Measurements from ENCODE around the gene LAMB4.

Gene LAMB4

DNA sequence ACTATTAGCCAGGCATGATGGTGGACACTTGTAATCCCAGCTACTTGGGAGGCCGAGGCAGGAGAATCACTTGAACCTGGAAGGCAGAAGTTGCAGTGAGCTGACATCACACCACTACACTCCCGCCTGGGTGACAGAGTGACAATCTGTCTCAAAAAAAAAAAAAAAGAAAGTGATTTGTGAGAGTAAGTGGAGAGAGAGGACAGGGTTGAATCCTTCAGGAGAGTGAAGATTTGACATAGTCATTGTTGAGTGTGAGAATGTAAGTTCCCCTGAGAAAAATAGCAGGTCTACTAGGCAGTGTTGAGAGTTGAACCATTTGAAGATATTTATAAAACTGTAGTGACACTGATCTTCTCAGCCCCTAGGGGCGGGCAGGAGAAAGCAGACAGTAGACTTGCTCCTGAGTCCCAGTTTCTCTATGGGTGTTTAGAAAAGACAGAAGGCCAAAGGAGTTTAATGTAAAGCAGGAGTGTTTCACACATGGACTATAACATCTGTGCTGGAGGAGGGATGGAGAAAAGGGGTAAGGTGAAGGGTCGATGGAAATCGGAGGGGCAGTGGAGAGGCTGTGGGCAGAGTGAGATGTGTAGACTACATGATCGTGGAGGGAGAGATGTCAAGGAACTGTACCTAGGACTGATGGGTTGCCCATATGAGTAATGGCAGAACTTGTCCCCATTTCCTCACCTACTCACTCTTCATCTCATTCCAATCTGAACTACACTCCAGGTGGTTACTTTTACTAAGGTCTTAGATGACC is 13.7 kb upstream of the LAMB4 start:
- in situ Hi-C loops (cut with HindIII; ENCODE audit: low sequenced_read_pairs), result no loop called here

- in situ Hi-C loops (cut with HindIII; ENCODE audit: low sequenced_read_pairs), result no loop called here
Observed at GRCh38 chr7:108142675-108143259, 12.6 kb upstream of the LAMB4 start.

- in situ Hi-C loops (cut with HindIII; ENCODE audit: low sequenced_read_pairs), result no loop called here
Observed at GRCh38 chr7:108142180-108142579, 12.0 kb upstream of the LAMB4 start.

- in situ Hi-C loops (cut with HindIII; ENCODE audit: low sequenced_read_pairs), result no loop called here
Observed at GRCh38 chr7:108140671-108141070, 10.5 kb upstream of the LAMB4 start.

- in situ Hi-C loops (cut with HindIII; ENCODE audit: low sequenced_read_pairs), result loop anchor here (5.0 kb wide), 1 partner anchor 62 kb away; no protein-coding TSS in a partner anchor
Observed at GRCh38 chr7:108138911-108139310, 8.8 kb upstream of the LAMB4 start.

GRCh38 chr7:108137993-108138392 is 7.8 kb upstream of the LAMB4 start:
- in situ Hi-C loops (cut with HindIII; ENCODE audit: low sequenced_read_pairs), result loop anchor here (5.0 kb wide), 1 partner anchor 61 kb away; no protein-coding TSS in a partner anchor

- in situ Hi-C loops (cut with HindIII; ENCODE audit: low sequenced_read_pairs), result loop anchor here (5.0 kb wide), 1 partner anchor 60 kb away; no protein-coding TSS in a partner anchor
Observed at GRCh38 chr7:108137040-108137439, 6.9 kb upstream of the LAMB4 start.

- in situ Hi-C loops (cut with HindIII; ENCODE audit: low sequenced_read_pairs), result loop anchor here (5.0 kb wide), 1 partner anchor 59 kb away; no protein-coding TSS in a partner anchor
Observed at GRCh38 chr7:108136191-108136688, 6.1 kb upstream of the LAMB4 start.

- in situ Hi-C loops (cut with HindIII; ENCODE audit: low sequenced_read_pairs), result loop anchor here (5.0 kb wide), 1 partner anchor 58 kb away; no protein-coding TSS in a partner anchor
Observed at GRCh38 chr7:108135446-108136190, 5.5 kb upstream of the LAMB4 start.

DNA sequence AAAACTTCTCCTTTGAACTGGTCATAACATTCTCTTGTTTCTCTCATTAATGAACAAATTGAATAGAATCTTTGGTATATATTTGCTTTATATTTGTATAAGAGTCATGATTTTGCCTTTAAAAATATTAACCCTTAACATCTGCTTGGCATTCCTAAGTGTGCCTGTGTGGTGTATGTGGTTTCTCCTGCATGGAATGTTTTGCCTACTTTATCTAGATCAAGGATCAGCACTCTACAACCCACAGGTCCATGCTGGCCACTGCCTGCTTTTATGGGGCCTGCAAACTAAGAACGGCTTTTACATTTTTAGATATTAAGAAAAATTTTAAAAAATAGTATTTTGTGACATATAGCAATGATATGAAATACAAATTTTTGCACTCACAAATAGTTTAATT is 4.3 kb upstream of the LAMB4 start:
- in situ Hi-C loops (cut with HindIII; ENCODE audit: low sequenced_read_pairs), result no loop called here

DNA sequence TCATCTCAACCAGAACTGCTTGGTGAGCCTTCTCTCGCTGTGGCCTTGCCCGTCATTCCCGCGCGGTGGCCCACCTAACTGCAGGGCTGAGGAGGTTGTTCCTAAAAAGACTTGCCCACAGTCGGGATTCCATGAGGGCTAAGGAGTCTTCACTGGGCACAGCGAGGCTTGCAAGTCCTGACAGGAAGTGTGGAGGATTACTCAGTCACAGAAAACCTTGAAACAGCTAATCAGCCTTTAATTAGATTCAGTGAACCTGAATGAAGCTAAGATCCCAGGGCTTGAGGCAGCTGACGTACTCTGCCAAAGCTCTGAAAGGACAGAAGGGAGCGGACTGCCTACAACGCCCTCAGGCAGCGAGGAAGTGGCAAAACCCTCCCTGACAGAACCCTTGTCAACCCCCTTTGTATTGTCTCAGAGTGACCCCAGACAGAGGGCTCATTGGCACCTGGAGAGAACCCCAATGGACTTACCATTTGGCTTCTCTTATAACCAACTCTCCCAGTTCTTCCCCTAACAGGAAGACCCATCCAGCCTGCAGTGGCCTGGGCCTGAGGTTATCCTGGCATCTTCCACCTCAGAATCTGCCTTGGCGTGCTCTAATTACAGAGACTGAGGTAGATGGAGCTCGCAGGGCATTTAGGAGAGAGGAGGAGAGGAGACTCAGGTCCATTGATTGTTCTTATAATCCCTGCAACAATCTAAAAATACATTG is 2.5 kb upstream of the LAMB4 start:
- in situ Hi-C loops (cut with HindIII; ENCODE audit: low sequenced_read_pairs), result no loop called here

- in situ Hi-C loops (cut with HindIII; ENCODE audit: low sequenced_read_pairs), result no loop called here
Observed at GRCh38 chr7:108129018-108129965, 869 bp downstream of the LAMB4 start.

GRCh38 chr7:108128514-108128913 is 1.6 kb downstream of the LAMB4 start:
- in situ Hi-C loops (cut with HindIII; ENCODE audit: low sequenced_read_pairs), result no loop called here

- in situ Hi-C loops (cut with HindIII; ENCODE audit: low sequenced_read_pairs), result no loop called here
Observed at GRCh38 chr7:108127461-108127860, 2.7 kb downstream of the LAMB4 start.

- in situ Hi-C loops (cut with HindIII; ENCODE audit: low sequenced_read_pairs), result no loop called here
Observed at GRCh38 chr7:108124820-108125219, 5.3 kb downstream of the LAMB4 start.

GRCh38 chr7:108122181-108122580 is 8.0 kb downstream of the LAMB4 start:
- in situ Hi-C loops (cut with HindIII; ENCODE audit: low sequenced_read_pairs), result no loop called here

GRCh38 chr7:108120933-108121332 is 9.2 kb downstream of the LAMB4 start:
- in situ Hi-C loops (cut with HindIII; ENCODE audit: low sequenced_read_pairs), result no loop called here

GRCh38 chr7:108120196-108120595 is 10.0 kb downstream of the LAMB4 start:
- in situ Hi-C loops (cut with HindIII; ENCODE audit: low sequenced_read_pairs), result no loop called here

DNA sequence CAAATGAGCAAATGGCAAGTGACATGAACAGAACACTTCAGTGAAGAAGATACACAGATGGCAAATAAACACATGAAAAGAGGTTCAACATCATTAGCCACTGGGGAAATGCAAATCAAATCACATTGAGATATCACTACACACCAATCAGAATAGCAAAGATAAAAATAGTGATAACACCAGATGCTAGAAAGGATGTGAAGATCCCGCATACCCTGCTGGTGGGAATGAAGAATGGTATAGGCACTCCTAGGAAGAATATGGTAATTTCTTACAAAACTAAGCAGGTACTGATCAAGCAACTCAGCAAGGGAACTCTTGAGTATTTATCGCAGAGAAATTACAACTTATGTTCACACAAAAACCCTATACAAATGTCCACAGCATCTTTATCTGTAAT is 11.2 kb downstream of the LAMB4 start:
- in situ Hi-C loops (cut with HindIII; ENCODE audit: low sequenced_read_pairs), result no loop called here

Measured in endothelial cell of hepatic sinusoid (primary cell).